SK-N-SH (cell line): ENCODE results near the gene MPDU1. TPM values are rescaled to one million over a fixed set of nuclear protein-coding genes. Genes with fewer than 3 reads are reported as not detected.

ENCODE experiments used
- CTCF ChIA-PET: fragments of 300-600, 350-600 bp; formaldehyde crosslinking; extraction: SDS; loops from one replicate; lab custom pipeline; 2021; lab: Yijun Ruan, JAX
- POLR2A ChIA-PET: fragments of 350-600 bp; sonication (Branson Sonifier 250); formaldehyde crosslinking; extraction: SDS; loops from one replicate; lab custom pipeline; 2020; ENCODE audit warnings: antibody characterized with exemption, inconsistent platforms; lab: Yijun Ruan, JAX
- DNase-seq: peaks from one replicate; pipeline ENCODE4 v3.0.0; 2012
- H2AFZ ChIP-seq: fragments of 200-600 bp; sonication (generic); 2 replicates; pipeline ENCODE4 v1.8.1; 2016; ENCODE audit warnings: antibody characterized with exemption, mild to moderate bottlenecking, low read depth
- H3F3A ChIP-seq: fragments of 200-600 bp; sonication (generic); replicated peaks from 2 replicates; pipeline ENCODE3; 2016; ENCODE audit warnings: antibody characterized with exemption, mild to moderate bottlenecking; ENCODE audit not compliant: insufficient read depth
- H3K27ac ChIP-seq, 2 experiments: fragments of 200-500 bp in 1 of 2; fragments of 200-600 bp in 1 of 2; sonication (Bioruptor generic) in 1 of 2; sonication (generic), shearing (Covaris generic) in 1 of 2; 2 replicates each; pipeline versions ENCODE4 v1.5.1 to v1.6.1; 2014 to 2016; ENCODE audit warnings: low read depth in 2 of 2, inconsistent platforms in 1 of 2, low read length in 1 of 2, mild to moderate bottlenecking in 1 of 2, mixed read lengths in 1 of 2
- H3K27me3 ChIP-seq: fragments of 200-600 bp; sonication (generic), shearing (Covaris generic); 2 replicates; pipeline ENCODE4 v1.6.1; 2016; ENCODE audit warnings: mixed run types; ENCODE audit not compliant: insufficient read depth
- H3K36me3 ChIP-seq, 2 experiments: fragments of 200-500 bp in 1 of 2; fragments of 200-600 bp in 1 of 2; sonication (Bioruptor generic) in 1 of 2; sonication (generic) in 1 of 2; replicated peaks in 1 of 2; 2 replicates each; pipeline versions ENCODE3 to v1.5.1; 2014 to 2016; ENCODE audit warnings: low read length in 1 of 2, mild to moderate bottlenecking in 1 of 2; ENCODE audit not compliant: insufficient read depth in 2 of 2, control insufficient read depth in 1 of 2
- H3K4me1 ChIP-seq, 2 experiments: fragments of 200-500 bp in 1 of 2; fragments of 200-600 bp in 1 of 2; sonication (Bioruptor generic) in 1 of 2; sonication (generic), shearing (Covaris generic) in 1 of 2; 2 replicates each; pipeline versions ENCODE4 v1.5.1 to v1.6.1; 2014 to 2016; ENCODE audit warnings: low read depth in 1 of 2, low read length in 1 of 2, mixed run types in 1 of 2; ENCODE audit not compliant: insufficient read depth in 2 of 2, control insufficient read depth in 1 of 2
- H3K4me2 ChIP-seq: fragments of 200-600 bp; sonication (generic), shearing (Covaris generic); 2 replicates; pipeline ENCODE4 v1.6.1; 2017; ENCODE audit warnings: mixed run types
- H3K4me3 ChIP-seq, 2 experiments: fragments of 200-500 bp in 1 of 2; fragments of 200-600 bp in 1 of 2; sonication (Bioruptor generic) in 1 of 2; sonication (generic), shearing (Covaris generic) in 1 of 2; 2 replicates each; pipeline versions ENCODE4 v1.5.1 to v1.8.1; 2014 to 2016; ENCODE audit warnings: low read depth in 2 of 2, inconsistent platforms in 1 of 2, low read length in 1 of 2, mild to moderate bottlenecking in 1 of 2, mixed read lengths in 1 of 2, moderate library complexity in 1 of 2
- H3K79me2 ChIP-seq: fragments of 200-600 bp; sonication (generic); 2 replicates; pipeline ENCODE4 v1.8.1; 2017; ENCODE audit warnings: mild to moderate bottlenecking; ENCODE audit not compliant: insufficient read depth
- H3K9ac ChIP-seq: fragments of 200-600 bp; sonication (generic); 2 replicates; pipeline ENCODE4 v1.6.1; 2017; ENCODE audit warnings: mixed run types
- H3K9me2 ChIP-seq: fragments of 200-600 bp; sonication (generic); 2 replicates; pipeline ENCODE4 v1.6.1; 2017; ENCODE audit warnings: mixed run types
- H3K9me3 ChIP-seq: fragments of 200-600 bp; sonication (generic); 2 replicates; pipeline ENCODE4 v1.6.1; 2017; ENCODE audit warnings: mixed run types, mild to moderate bottlenecking, moderate library complexity
- H4K20me1 ChIP-seq: fragments of 200-600 bp; sonication (generic); 2 replicates; pipeline ENCODE4 v1.6.1; 2017; ENCODE audit warnings: mild to moderate bottlenecking, mixed run types; ENCODE audit not compliant: insufficient read depth
- FOXJ3 ChIP-seq: sonication (generic); formaldehyde crosslinking; IDR thresholded peaks from 2 replicates; pipeline ENCODE4 v1.5.1; 2020; ENCODE audit warnings: mild to moderate bottlenecking, missing genetic modification reagents
- GABPA ChIP-seq: IDR thresholded peaks from 2 replicates; pipeline ENCODE4 v1.4.0; 2012; ENCODE audit warnings: low read depth, mild to moderate bottlenecking
- IRF3 ChIP-seq: fragments of 150-350 bp; IDR thresholded peaks from 2 replicates; pipeline ENCODE4 v1.6.1; 2016; ENCODE audit warnings: mild to moderate bottlenecking, low read depth, low read length
- JUND ChIP-seq: IDR thresholded peaks from 2 replicates; pipeline ENCODE4 v1.4.0; 2012
- MEF2A ChIP-seq: IDR thresholded peaks from 2 replicates; pipeline ENCODE4 v1.4.0; 2012; ENCODE audit warnings: low read depth, borderline replicate concordance
- MXI1 ChIP-seq: IDR thresholded peaks from 2 replicates; pipeline ENCODE4 v1.6.1; 2012; ENCODE audit warnings: mild to moderate bottlenecking, low read depth, low read length, improper control_type of control experiment
- NRF1 ChIP-seq: IDR thresholded peaks from 2 replicates; pipeline ENCODE4 v1.6.1; 2012; ENCODE audit warnings: low read depth, mild to moderate bottlenecking, low read length
- PBX3 ChIP-seq: IDR thresholded peaks from 2 replicates; pipeline ENCODE4; 2012
- POLR2AphosphoS5 ChIP-seq: IDR thresholded peaks from 2 replicates; pipeline ENCODE4 v1.6.1; 2012; ENCODE audit warnings: low read depth, low read length
- TAF1 ChIP-seq: IDR thresholded peaks from 2 replicates; pipeline ENCODE4 v1.6.1; 2012; ENCODE audit warnings: low read depth, mild to moderate bottlenecking, low read length, moderate library complexity, borderline replicate concordance
- TCF12 ChIP-seq: IDR thresholded peaks from 2 replicates; pipeline ENCODE4 v1.4.0; 2012
- USF1 ChIP-seq: IDR thresholded peaks from 2 replicates; pipeline ENCODE4 v1.4.0; 2012; ENCODE audit warnings: low read depth, borderline replicate concordance
- USF2 ChIP-seq: fragments of 150-350 bp; IDR thresholded peaks from 2 replicates; pipeline ENCODE4 v1.6.1; 2017; ENCODE audit warnings: antibody characterized with exemption, low read length, low read depth, borderline replicate concordance
- ZBTB33 ChIP-seq: IDR thresholded peaks from 2 replicates; pipeline ENCODE4 v1.4.0; 2012; ENCODE audit warnings: low read depth, borderline replicate concordance
- WGBS: methylation state at CpG from one replicate; pipeline ENCODE4 v1.1.6; 2017; ENCODE audit warnings: low lambda C conversion rate; 5-methylcytosine and 5-hydroxymethylcytosine counted together
- polyA plus RNA-seq, 3 experiments: library from polyadenylated mRNA; depleted of rRNA; stranded (reverse); fragments of >200 nt; gene quantifications; 2 replicates each; pipeline ENCODE4 v1.2.3, GENCODE V29; 2012

The MPDU1 gene
- polyA plus RNA-seq, 1 of the 3 experiments (the other 2 are of a cell fraction), result 126 TPM

- TF ChIP-seq ZBTB33 (no peak), TCF12 (no peak), IRF3 (no peak), FOXJ3 (CRISPR knock-in tag) (no peak), JUND (no peak), TAF1 (no peak), NRF1 (no peak), POLR2AphosphoS5 (no peak), USF2 (no peak), PBX3 (no peak), USF1 (no peak), MEF2A (no peak), GABPA (no peak), MXI1 (no peak)
- Histone ChIP-seq H3K9me3 (no peaks in the 10 kb centered on the region), H2AFZ (no peak overlapping the region), H3K27ac (no peak overlapping the region), H3F3A (no peaks in the 10 kb centered on the region), H3K4me1 (no peaks in the 10 kb centered on the region), H3K79me2 (0 out of 2 replicates have a peak, but pooled peaks cover 2% of the 10 kb centered on the region), H3K9me2 (no peaks in the 10 kb centered on the region), H4K20me1 (no peaks in the 10 kb centered on the region), H3K4me2 (no peak overlapping the region), H3K4me3 (no peak overlapping the region), H3K9ac (no peak overlapping the region), H3K27me3 (no peaks in the 10 kb centered on the region), H3K36me3 (no peaks in the 10 kb centered on the region)
- CTCF ChIA-PET, result interaction anchor here (3.6 kb wide), 1 partner anchor 67 kb away, joined by 16 read pairs; the partner anchor contains the start of genes TP53 and WRAP53
- 93% methylated on average over 8 of the region's 8 CpGs for WGBS
- no peak for DNase-seq
- POLR2A ChIA-PET, result no interaction called here
Observed at GRCh38 chr17:7620835-7621234, 37.2 kb downstream of the MPDU1 start.
